ENCODE data around the gene C11orf52. TPM values are rescaled to one million over a fixed set of nuclear protein-coding genes. Genes with fewer than 3 reads are reported as not detected.

The C11orf52 gene
- total and polyA plus RNA-seq, 4 donors = 4.2 to 10.9 (median 7.4) TPM

GRCh38 chr11:111906680-111907079 is 12.0 kb upstream of the C11orf52 start:
- H3K4me1 ChIP-seq (ENCODE audit: control insufficient read depth in 4 of 4, insufficient read depth in 4 of 4, low read length in 3 of 4) = no peaks in the 10 kb centered on the region
- TF ChIP-seq, protein P1, sequence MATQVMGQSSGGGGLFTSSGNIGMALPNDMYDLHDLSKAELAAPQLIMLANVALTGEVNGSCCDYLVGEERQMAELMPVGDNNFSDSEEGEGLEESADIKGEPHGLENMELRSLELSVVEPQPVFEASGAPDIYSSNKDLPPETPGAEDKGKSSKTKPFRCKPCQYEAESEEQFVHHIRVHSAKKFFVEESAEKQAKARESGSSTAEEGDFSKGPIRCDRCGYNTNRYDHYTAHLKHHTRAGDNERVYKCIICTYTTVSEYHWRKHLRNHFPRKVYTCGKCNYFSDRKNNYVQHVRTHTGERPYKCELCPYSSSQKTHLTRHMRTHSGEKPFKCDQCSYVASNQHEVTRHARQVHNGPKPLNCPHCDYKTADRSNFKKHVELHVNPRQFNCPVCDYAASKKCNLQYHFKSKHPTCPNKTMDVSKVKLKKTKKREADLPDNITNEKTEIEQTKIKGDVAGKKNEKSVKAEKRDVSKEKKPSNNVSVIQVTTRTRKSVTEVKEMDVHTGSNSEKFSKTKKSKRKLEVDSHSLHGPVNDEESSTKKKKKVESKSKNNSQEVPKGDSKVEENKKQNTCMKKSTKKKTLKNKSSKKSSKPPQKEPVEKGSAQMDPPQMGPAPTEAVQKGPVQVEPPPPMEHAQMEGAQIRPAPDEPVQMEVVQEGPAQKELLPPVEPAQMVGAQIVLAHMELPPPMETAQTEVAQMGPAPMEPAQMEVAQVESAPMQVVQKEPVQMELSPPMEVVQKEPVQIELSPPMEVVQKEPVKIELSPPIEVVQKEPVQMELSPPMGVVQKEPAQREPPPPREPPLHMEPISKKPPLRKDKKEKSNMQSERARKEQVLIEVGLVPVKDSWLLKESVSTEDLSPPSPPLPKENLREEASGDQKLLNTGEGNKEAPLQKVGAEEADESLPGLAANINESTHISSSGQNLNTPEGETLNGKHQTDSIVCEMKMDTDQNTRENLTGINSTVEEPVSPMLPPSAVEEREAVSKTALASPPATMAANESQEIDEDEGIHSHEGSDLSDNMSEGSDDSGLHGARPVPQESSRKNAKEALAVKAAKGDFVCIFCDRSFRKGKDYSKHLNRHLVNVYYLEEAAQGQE (IDR thresholded peaks at IDR 0.05) = no peak
- TF ChIP-seq YY1 (IDR thresholded peaks at IDR 0.05) (no peak), SP1 (IDR thresholded peaks at IDR 0.05) (no peak), RAD21 (IDR thresholded peaks at IDR 0.05) (no peak), FOXA2 (IDR thresholded peaks at IDR 0.05) (no peak), ATF3 (IDR thresholded peaks at IDR 0.05) (no peak), MAX (IDR thresholded peaks at IDR 0.05) (no peak), RXRA (IDR thresholded peaks at IDR 0.05) (no peak), FOXA1 (IDR thresholded peaks at IDR 0.05) (no peak), JUND (IDR thresholded peaks at IDR 0.05) (no peak)
- no peak for DNase-seq (ENCODE audit: low spot score)
- H3K27ac ChIP-seq (ENCODE audit: low read depth in 1 of 2, low read length in 2 of 2) = no peak overlapping the region
- H3K9ac ChIP-seq (ENCODE audit: low read depth in 1 of 2, low read length in 2 of 2) = no peak overlapping the region
- WGBS = 81% methylated on average over 1 of the region's 1 CpG
- H3K27me3 ChIP-seq (ENCODE audit: control insufficient read depth in 4 of 4, insufficient read depth in 4 of 4, low read length in 3 of 4) = no peaks in the 10 kb centered on the region
- H3K36me3 ChIP-seq (ENCODE audit: control insufficient read depth in 4 of 4, insufficient read depth in 3 of 4, low read depth in 1 of 4, low read length in 3 of 4) = no peaks in the 10 kb centered on the region
- no peaks in the 10 kb centered on the region for H3K9me3 ChIP-seq (ENCODE audit: control insufficient read depth in 4 of 4, low read length in 3 of 4)
- H3K4me3 ChIP-seq (ENCODE audit: low read depth in 1 of 3, low read length in 3 of 3) = no peak overlapping the region

- Histone ChIP-seq H3K27ac (ENCODE audit: low read depth in 1 of 2, low read length in 2 of 2) (no peak overlapping the region), H3K36me3 (ENCODE audit: control insufficient read depth in 4 of 4, insufficient read depth in 3 of 4, low read depth in 1 of 4, low read length in 3 of 4) (no peaks in the 10 kb centered on the region), H3K9me3 (ENCODE audit: control insufficient read depth in 4 of 4, low read length in 3 of 4) (no peaks in the 10 kb centered on the region), H3K4me1 (ENCODE audit: control insufficient read depth in 4 of 4, insufficient read depth in 4 of 4, low read length in 3 of 4) (no peaks in the 10 kb centered on the region), H3K9ac (ENCODE audit: low read depth in 1 of 2, low read length in 2 of 2) (no peak overlapping the region), H3K4me3 (ENCODE audit: low read depth in 1 of 3, low read length in 3 of 3) (no peak overlapping the region), H3K27me3 (ENCODE audit: control insufficient read depth in 4 of 4, insufficient read depth in 4 of 4, low read length in 3 of 4) (no peaks in the 10 kb centered on the region)
- no peak for DNase-seq (ENCODE audit: low spot score)
- TF ChIP-seq NR2F2 (IDR thresholded peaks at IDR 0.05) = no peak
- no peak for TF ChIP-seq FOXA1 (IDR thresholded peaks at IDR 0.05)
- no peak for TF ChIP-seq YY1 (IDR thresholded peaks at IDR 0.05)
- TF ChIP-seq, protein P1 (IDR thresholded peaks at IDR 0.05) = no peak
- TF ChIP-seq HNF4A (conservative IDR thresholded peaks at IDR 0.05) = no peak
- no peak for TF ChIP-seq ZBTB33 (IDR thresholded peaks at IDR 0.05)
- TF ChIP-seq SP1 (IDR thresholded peaks at IDR 0.05) = no peak
- TF ChIP-seq RXRA (IDR thresholded peaks at IDR 0.05) = no peak
- TF ChIP-seq FOXA2 (IDR thresholded peaks at IDR 0.05) = no peak
- no peak for TF ChIP-seq HNF4G (IDR thresholded peaks at IDR 0.05)
- TF ChIP-seq EGR1 (IDR thresholded peaks at IDR 0.05; ENCODE audit: low read depth in 2 of 2) = no peak
- no peak for TF ChIP-seq JUND (IDR thresholded peaks at IDR 0.05)
- no peak for TF ChIP-seq ATF3 (IDR thresholded peaks at IDR 0.05)
- no peak for TF ChIP-seq CTCF (IDR thresholded peaks at IDR 0.05; ENCODE audit: low read depth, low read length, missing input control)
- WGBS = 84% methylated on average over 5 of the region's 5 CpGs
Measured at GRCh38 chr11:111908639-111909305, 9.9 kb upstream of the C11orf52 start.
